HUES6 (cell line): Measurements from ENCODE around the gene ANXA3.

Source experiments
- H3K27ac ChIP-seq: 2 replicates; pipeline ENCODE4 v1.7.0; 2013; ENCODE audit warnings: low read depth, mild to moderate bottlenecking, low read length, inconsistent platforms
- H3K27me3 ChIP-seq: 2 replicates; pipeline ENCODE4 v1.6.1; 2013; ENCODE audit warnings: low read length; ENCODE audit not compliant: control insufficient read depth, insufficient read depth
- H3K36me3 ChIP-seq: 2 replicates; pipeline ENCODE4 v1.6.1; 2013; ENCODE audit warnings: low read length; ENCODE audit not compliant: control insufficient read depth, insufficient read depth
- H3K4me1 ChIP-seq: 2 replicates; pipeline ENCODE4 v1.6.1; 2013; ENCODE audit warnings: low read length; ENCODE audit not compliant: control insufficient read depth, insufficient read depth
- H3K4me3 ChIP-seq: 2 replicates; pipeline ENCODE4 v1.5.1; 2013; ENCODE audit warnings: low read depth, low read length
- H3K9ac ChIP-seq: one replicate; pipeline ENCODE4 v1.6.1; 2013; ENCODE audit warnings: mild to moderate bottlenecking, low read length
- H3K9me3 ChIP-seq: 2 replicates; pipeline ENCODE4 v1.6.1; 2013; ENCODE audit warnings: low read depth, low read length; ENCODE audit not compliant: control insufficient read depth, insufficient read depth

ANXA3 gene

DNA sequence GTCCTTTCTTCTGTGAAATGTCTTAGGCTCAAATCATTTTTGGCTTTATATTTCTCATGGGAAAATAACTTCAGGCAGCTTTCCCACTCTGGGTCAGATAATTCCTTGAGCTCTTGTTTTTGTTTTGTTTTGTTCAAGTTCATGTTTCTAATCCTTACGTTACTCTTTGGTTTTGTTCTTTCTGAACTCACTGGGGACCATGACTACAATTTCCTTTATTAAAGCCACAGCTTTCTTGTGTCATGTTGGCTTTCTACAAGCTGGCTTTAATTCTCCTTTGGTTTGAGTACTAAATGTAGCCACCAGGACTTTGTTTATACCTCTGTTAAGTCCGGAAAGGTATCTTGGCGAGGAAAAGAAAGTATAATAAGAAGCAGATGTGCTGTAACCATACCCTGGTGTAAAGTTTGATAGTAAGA lies 30.8 kb upstream of the ANXA3 start:
- H3K9me3 ChIP-seq: no peaks in the 10 kb centered on the region
- H3K27me3 ChIP-seq: no peaks in the 10 kb centered on the region
- H3K36me3 ChIP-seq: peaks cover 30% of the 10 kb centered on the region
- H3K9ac ChIP-seq: no peak overlapping the region
- H3K4me1 ChIP-seq: no peaks in the 10 kb centered on the region
- H3K4me3 ChIP-seq: no peak overlapping the region
- H3K27ac ChIP-seq: no peak overlapping the region; the same call in 1 of the 2 replicates

GRCh38 chr4:78524009-78524408 lies 27.6 kb upstream of the ANXA3 start:
- Histone ChIP-seq H3K36me3 (peaks cover 38% of the 10 kb centered on the region), H3K9ac (no peak overlapping the region), H3K4me1 (no peaks in the 10 kb centered on the region), H3K9me3 (no peaks in the 10 kb centered on the region), H3K27me3 (no peaks in the 10 kb centered on the region), H3K27ac (no peak overlapping the region), H3K4me3 (no peak overlapping the region)

GRCh38 chr4:78525559-78525958 lies 26.0 kb upstream of the ANXA3 start:
- Histone ChIP-seq H3K36me3 (peaks cover 41% of the 10 kb centered on the region), H3K4me3 (no peak overlapping the region)

DNA sequence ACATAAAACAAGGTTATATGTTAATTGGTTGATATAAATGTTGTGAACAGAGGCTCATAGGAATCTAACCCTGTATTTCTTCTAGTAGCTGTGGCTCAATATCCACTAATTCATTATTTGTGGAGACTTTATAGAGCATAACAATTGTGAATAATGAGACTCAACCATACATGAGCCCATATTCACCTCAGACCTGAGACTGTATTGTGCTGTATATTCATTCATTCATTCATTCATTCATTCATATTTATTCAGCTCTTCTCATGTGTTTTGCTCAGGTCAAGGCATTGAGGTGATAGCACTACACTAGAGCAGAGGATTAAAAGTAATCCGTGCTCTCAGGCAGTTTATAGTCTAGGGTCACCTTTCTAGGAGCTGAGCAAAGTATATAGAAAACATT lies 24.5 kb upstream of the ANXA3 start:
- no peaks in the 10 kb centered on the region for H3K4me1 ChIP-seq
- peaks cover 33% of the 10 kb centered on the region for H3K36me3 ChIP-seq

More at GRCh38 chr4:78525559-78525958, 26.0 kb upstream of the ANXA3 start:
- H3K4me1 ChIP-seq: no peaks in the 10 kb centered on the region
- no peaks in the 10 kb centered on the region for H3K27me3 ChIP-seq
- no peaks in the 10 kb centered on the region for H3K9me3 ChIP-seq
- H3K27ac ChIP-seq: no peak overlapping the region
- H3K9ac ChIP-seq: no peak overlapping the region

GRCh38 chr4:78527555-78527954 lies 24.0 kb upstream of the ANXA3 start:
- Histone ChIP-seq H3K27ac (no peak overlapping the region), H3K9ac (no peak overlapping the region), H3K27me3 (no peaks in the 10 kb centered on the region), H3K4me1 (no peaks in the 10 kb centered on the region), H3K36me3 (peaks cover 28% of the 10 kb centered on the region), H3K4me3 (no peak overlapping the region), H3K9me3 (no peaks in the 10 kb centered on the region)

More for the DNA sequence above, 24.5 kb upstream of the ANXA3 start:
- Histone ChIP-seq H3K27me3 (no peaks in the 10 kb centered on the region), H3K9me3 (no peaks in the 10 kb centered on the region), H3K4me3 (no peak overlapping the region), H3K27ac (no peak overlapping the region), H3K9ac (no peak overlapping the region)

GRCh38 chr4:78528327-78528726 lies 23.2 kb upstream of the ANXA3 start:
- Histone ChIP-seq H3K4me3 (no peak overlapping the region), H3K27me3 (no peaks in the 10 kb centered on the region), H3K36me3 (peaks cover 26% of the 10 kb centered on the region), H3K4me1 (no peaks in the 10 kb centered on the region), H3K9ac (no peak overlapping the region), H3K9me3 (no peaks in the 10 kb centered on the region), H3K27ac (no peak overlapping the region)

DNA sequence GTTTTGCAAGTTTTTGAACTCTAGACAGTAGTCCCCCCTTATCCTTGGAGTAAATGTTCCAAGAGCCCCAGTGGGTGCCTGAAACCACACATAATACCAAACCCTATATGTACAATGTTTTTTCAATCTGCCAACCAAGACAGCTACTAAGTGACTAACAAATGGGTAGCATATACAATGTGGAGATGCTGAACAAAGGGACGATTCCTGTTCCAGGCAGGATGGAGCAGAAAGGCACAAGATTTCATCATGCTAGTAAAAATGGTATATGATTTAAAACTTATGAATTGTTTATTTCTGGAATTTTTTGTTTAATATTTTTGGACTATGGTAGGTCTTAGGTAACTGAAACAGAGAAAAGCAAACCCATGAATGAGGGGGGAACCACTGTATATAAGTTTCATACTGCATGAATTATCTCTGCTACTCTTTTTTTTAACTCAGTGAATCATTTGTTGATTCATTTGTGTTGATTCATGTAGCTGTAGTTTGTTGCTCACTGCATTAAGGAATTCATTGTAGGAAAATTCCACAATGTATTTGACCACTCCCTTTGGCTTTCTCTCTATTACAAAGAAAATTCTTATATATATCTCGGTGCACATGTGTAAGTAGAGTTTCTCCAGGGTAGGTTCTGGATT lies 21.9 kb upstream of the ANXA3 start:
- Histone ChIP-seq H3K4me1 (no peaks in the 10 kb centered on the region), H3K36me3 (peaks cover 24% of the 10 kb centered on the region), H3K9ac (no peak overlapping the region), H3K27me3 (no peaks in the 10 kb centered on the region), H3K4me3 (no peak overlapping the region), H3K27ac (no peak overlapping the region), H3K9me3 (no peaks in the 10 kb centered on the region)

DNA sequence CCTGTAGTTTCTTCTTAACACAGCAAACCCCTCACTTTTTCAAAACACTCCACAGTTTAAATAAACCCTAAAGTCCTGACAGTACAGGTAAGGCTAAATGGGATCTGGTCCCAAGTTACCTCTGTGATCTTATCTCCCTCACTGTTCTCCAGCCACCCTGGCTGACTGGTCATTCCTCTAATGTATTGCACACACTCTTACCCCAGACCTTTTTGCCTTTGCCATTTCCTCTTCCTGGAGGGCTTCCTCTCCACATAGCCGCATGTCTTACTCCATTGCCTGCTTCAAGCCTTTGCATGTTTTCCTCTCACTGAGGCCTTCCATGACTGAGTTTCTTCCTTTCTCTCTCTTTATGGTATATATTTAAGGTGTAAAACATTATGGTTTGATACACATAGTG lies 19.5 kb upstream of the ANXA3 start:
- no peaks in the 10 kb centered on the region for H3K4me1 ChIP-seq
- H3K36me3 ChIP-seq: peaks cover 18% of the 10 kb centered on the region; the same call in 1 of the 2 replicates
- H3K4me3 ChIP-seq: no peak overlapping the region
- no peaks in the 10 kb centered on the region for H3K27me3 ChIP-seq
- H3K27ac ChIP-seq: no peak overlapping the region
- H3K9me3 ChIP-seq: no peaks in the 10 kb centered on the region
- H3K9ac ChIP-seq: no peak overlapping the region

DNA sequence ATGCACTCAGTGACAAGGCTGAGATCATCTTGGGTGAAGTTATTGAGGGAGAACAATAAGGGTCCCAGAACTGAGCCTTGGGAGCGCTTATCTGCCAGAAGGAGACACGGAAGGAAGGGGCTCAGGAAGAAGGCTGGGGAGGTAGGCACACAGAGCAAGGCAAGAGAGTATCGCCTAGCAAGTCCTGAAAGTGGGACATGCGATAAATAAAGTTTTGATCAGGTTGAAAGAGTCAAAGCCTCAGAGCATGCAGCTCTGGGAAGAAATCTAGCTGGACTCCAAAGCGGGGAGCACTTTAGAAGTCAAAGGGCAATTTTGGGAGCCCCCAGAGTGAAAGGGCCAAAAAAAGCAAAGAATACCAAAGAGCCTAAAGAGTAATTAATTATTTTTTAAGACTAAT lies 17.7 kb upstream of the ANXA3 start:
- Histone ChIP-seq H3K36me3 (peaks cover 19% of the 10 kb centered on the region; the same call in 1 of the 2 replicates), H3K9ac (no peak overlapping the region), H3K4me3 (no peak overlapping the region), H3K27ac (no peak overlapping the region), H3K9me3 (no peaks in the 10 kb centered on the region), H3K4me1 (no peaks in the 10 kb centered on the region), H3K27me3 (no peaks in the 10 kb centered on the region)

DNA sequence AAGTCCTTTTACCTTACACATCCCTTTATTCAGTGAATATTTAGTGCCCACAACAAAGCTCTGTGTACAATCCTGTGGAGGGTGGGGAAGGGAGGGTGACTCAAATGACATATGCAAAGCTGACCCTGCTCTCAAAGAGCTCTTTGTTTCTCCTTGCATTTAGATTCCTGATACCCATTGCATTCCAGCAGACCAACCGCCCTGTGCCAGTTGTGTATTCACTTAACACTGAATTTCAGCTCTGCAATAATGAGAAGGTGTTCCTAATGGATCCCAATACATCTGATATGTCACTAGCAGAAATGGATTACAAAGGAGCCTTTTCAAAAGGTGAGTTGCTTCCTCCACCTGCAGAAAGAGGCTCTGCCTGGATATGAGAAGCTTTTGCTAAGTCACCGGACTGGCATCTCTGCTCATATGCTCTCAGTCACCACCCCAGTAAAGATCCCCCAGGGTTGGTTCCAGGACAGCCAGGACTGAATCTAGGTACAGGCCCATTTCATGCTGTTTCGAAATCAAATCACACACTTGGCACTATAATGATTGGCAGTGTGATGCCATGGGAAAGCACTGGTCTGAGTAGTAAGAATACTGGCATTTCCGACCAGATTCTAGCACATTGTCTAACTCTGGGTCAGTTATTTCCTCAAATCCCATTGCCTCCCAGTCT lies 17.1 kb upstream of the ANXA3 start:
- Histone ChIP-seq H3K27me3 (no peaks in the 10 kb centered on the region), H3K27ac (no peak overlapping the region), H3K9me3 (no peaks in the 10 kb centered on the region), H3K9ac (no peak overlapping the region), H3K4me3 (no peak overlapping the region), H3K36me3 (peaks cover 25% of the 10 kb centered on the region; the same call in 1 of the 2 replicates), H3K4me1 (no peaks in the 10 kb centered on the region)

DNA sequence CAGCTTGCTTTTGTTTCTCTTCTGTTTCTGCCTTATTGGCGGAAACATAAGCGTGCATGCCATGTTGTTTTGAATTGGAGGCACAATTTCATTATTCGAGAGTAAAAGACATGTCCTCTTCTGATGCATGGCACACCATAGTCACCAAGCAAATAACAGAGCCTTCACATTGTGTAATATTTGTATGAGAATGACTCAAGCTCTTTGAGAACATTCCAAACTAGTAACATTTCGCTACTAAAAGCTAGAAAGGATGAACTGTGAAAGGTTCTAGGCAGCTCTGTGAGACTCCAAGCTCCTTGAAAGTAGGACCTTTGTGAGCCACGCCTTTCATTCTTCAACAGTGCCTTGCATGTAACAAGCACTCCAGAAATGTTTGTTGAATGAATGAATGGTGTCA lies 9.2 kb upstream of the ANXA3 start:
- H3K4me1 ChIP-seq: no peaks in the 10 kb centered on the region
- 0 out of 2 replicates have a peak, but pooled peaks cover 5% of the 10 kb centered on the region for H3K9me3 ChIP-seq
- H3K27me3 ChIP-seq: no peaks in the 10 kb centered on the region
- H3K4me3 ChIP-seq: no peak overlapping the region
- H3K27ac ChIP-seq: no peak overlapping the region
- peaks cover 16% of the 10 kb centered on the region for H3K36me3 ChIP-seq
- no peak overlapping the region for H3K9ac ChIP-seq
